ENCODE measurements around the gene PREX1. TPM values are rescaled to one million over a fixed set of nuclear protein-coding genes. Genes with fewer than 3 reads are reported as not detected.

PREX1 gene
- total and polyA plus RNA-seq, 3 donors from 2014 or later, result 18.0 to 36.5 (median 27.1) TPM

GRCh38 chr20:48709058-48709691 lies 118.6 kb downstream of the PREX1 start:
- no peaks in the 10 kb centered on the region for H3K9me3 ChIP-seq
- TF ChIP-seq CTCF (IDR thresholded peaks at IDR 0.05), result no peak
- TF ChIP-seq POLR2A (IDR thresholded peaks at IDR 0.05), result no peak
- H3K27ac ChIP-seq, result no peak overlapping the region
- intact Hi-C loops (cut with DNase I; ENCODE audit: low total_unique reads), result no loop called here
- no peak overlapping the region for H3K4me3 ChIP-seq
- no peaks in the 10 kb centered on the region for H3K36me3 ChIP-seq (ENCODE audit: low read depth, missing control alignments)
- no peak for DNase-seq
- peaks cover 5% of the 10 kb centered on the region for H3K4me1 ChIP-seq
- no peaks in the 10 kb centered on the region for H3K27me3 ChIP-seq
- 77 to 78% methylated on average over 18 of the region's 18 CpGs for WGBS, 2 donors

- Histone ChIP-seq H3K9me3 (no peaks in the 10 kb centered on the region), H3K4me3 (no peak overlapping the region), H3K4me1 (peaks cover 9% of the 10 kb centered on the region), H3K27me3 (no peaks in the 10 kb centered on the region), H3K27ac (no peak overlapping the region), H3K36me3 (ENCODE audit: low read depth, missing control alignments) (no peaks in the 10 kb centered on the region)
- DNase-seq, result no peak
- TF ChIP-seq POLR2A (IDR thresholded peaks at IDR 0.05), result no peak
- no peak for TF ChIP-seq CTCF (IDR thresholded peaks at IDR 0.05)
- intact Hi-C loops (cut with DNase I; ENCODE audit: low total_unique reads), result no loop called here
- 76 to 77% methylated on average over 11 of the region's 11 CpGs for WGBS, 2 donors
These were observed 119.2 kb downstream of the PREX1 start for GRCh38 chr20:48708630-48709029.

GRCh38 chr20:48708116-48708515 lies 119.7 kb downstream of the PREX1 start:
- intact Hi-C loops (cut with DNase I; ENCODE audit: low total_unique reads), result no loop called here
- H3K36me3 ChIP-seq (ENCODE audit: low read depth, missing control alignments), result no peaks in the 10 kb centered on the region
- H3K9me3 ChIP-seq, result no peaks in the 10 kb centered on the region
- H3K27me3 ChIP-seq, result no peaks in the 10 kb centered on the region
- WGBS, 2 donors, result 93 to 94% methylated on average over 6 to 7 of the region's 7 CpGs
- peaks cover 14% of the 10 kb centered on the region for H3K4me1 ChIP-seq
- DNase-seq, result no peak
- no peak for TF ChIP-seq CTCF (IDR thresholded peaks at IDR 0.05)
- TF ChIP-seq POLR2A (IDR thresholded peaks at IDR 0.05), result no peak
- H3K27ac ChIP-seq, result no peak overlapping the region
- no peak overlapping the region for H3K4me3 ChIP-seq

DNA sequence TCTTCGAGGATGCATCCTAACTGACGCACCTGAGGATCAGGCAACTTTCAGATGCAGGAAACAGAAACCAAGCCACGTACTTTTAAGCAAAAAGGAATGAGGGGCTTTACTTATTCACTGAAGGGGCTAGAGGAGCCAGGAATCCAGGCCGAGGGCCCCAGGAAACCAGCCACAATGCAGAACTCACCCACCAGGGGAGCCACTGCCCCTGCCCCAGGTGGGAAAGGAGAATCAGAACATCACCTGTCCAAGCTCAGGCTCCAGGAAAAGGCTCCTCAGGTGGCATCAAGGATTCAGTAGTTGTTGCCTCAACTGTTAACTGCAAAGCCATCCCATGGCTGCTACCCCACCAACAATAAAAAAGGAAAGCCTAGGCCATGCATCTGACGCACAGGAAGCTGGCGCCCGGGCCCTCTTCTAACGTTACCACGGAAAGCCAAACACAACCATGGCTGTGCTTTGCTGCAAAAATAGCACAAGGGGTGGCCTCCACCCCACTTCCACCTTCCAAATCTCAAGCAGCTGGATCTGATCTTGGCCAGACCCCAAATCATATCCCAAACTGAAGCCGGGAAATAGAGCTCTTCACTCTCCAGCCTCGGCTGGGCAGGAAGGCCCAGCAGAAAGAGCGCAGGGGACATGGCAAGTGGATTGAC lies 121.0 kb downstream of the PREX1 start:
- intact Hi-C loops (cut with DNase I; ENCODE audit: low total_unique reads), result no loop called here
- Histone ChIP-seq H3K4me1 (peaks cover 19% of the 10 kb centered on the region), H3K36me3 (ENCODE audit: low read depth, missing control alignments) (no peaks in the 10 kb centered on the region), H3K9me3 (no peaks in the 10 kb centered on the region), H3K27ac (no peak overlapping the region), H3K27me3 (no peaks in the 10 kb centered on the region), H3K4me3 (no peak overlapping the region)
- TF ChIP-seq POLR2A (IDR thresholded peaks at IDR 0.05) (no peak), CTCF (IDR thresholded peaks at IDR 0.05) (no peak)
- WGBS, 2 donors, result 72 to 78% methylated on average over 12 of the region's 12 CpGs
- no peak for DNase-seq
